ENCODE results near the gene RBMS3.
"Not testable (repeated sequence)": the region's sequence is repeated elsewhere in the genome, so short reads cannot be mapped to it uniquely, and the experiment has no call there.

The RBMS3 gene

GRCh38 chr3:29668233-29668632, 387.4 kb downstream of the RBMS3 start:
- Histone ChIP-seq H3K27me3 (ENCODE audit: control insufficient read depth, insufficient read depth, low read length) (no peaks in the 10 kb centered on the region), H3K9ac (ENCODE audit: low read length) (no peak overlapping the region), H3K4me3 (ENCODE audit: low read length) (no peak overlapping the region), H3K27ac (ENCODE audit: low read depth, low read length) (no peak overlapping the region), H3K4me1 (ENCODE audit: control insufficient read depth, insufficient read depth, low read length) (no peaks in the 10 kb centered on the region), H3K36me3 (ENCODE audit: control insufficient read depth, insufficient read depth, low read length) (no peaks in the 10 kb centered on the region)

DNA sequence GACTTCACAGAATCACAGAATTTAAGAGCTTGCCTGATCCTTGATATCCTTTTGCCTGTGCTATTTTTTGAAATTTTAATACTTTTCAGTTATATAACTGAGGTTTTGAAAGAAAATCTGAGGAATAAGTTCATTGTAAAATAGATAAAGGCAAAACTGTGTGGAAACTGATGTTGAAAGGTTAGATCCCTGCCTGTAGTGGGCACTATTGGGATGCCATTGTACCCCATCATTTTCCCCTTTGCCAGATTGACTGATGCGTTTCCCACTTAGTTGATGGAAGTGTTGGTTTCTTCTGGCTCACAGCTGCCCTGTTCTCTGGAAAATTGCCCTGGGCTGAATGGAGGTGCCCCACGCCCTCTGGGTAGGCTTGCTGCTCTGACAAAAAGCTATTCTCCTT, 387.9 kb downstream of the RBMS3 start:
- Histone ChIP-seq H3K36me3 (ENCODE audit: control insufficient read depth, insufficient read depth, low read length) (no peaks in the 10 kb centered on the region), H3K9ac (ENCODE audit: low read length) (no peak overlapping the region), H3K4me1 (ENCODE audit: control insufficient read depth, insufficient read depth, low read length) (no peaks in the 10 kb centered on the region), H3K4me3 (ENCODE audit: low read length) (no peak overlapping the region), H3K27me3 (ENCODE audit: control insufficient read depth, insufficient read depth, low read length) (no peaks in the 10 kb centered on the region), H3K27ac (ENCODE audit: low read depth, low read length) (no peak overlapping the region)

DNA sequence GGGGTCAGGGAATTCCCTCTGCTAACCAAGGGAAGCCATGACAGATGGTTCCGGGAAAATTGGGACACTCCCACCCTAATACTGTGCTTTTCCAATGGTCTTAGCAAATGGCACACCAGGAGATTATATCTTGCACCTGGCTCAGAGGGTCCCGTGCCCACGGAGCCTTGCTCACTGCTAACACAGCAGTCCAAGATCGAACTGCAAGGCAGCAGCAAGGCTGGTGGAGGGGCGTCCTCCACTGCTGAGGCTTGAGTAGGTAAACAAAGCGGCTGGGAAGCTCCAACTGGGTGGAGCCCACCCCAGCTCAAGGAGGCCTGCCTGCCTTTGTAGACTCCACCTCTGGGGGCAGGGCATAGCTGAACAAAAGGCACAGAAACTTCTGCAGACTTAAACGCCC, 389.6 kb downstream of the RBMS3 start:
- not testable (repeated sequence) for H3K4me1 ChIP-seq (ENCODE audit: control insufficient read depth, insufficient read depth, low read length); H3K4me3 ChIP-seq (ENCODE audit: low read length); H3K27me3 ChIP-seq (ENCODE audit: control insufficient read depth, insufficient read depth, low read length); H3K9ac ChIP-seq (ENCODE audit: low read length); H3K27ac ChIP-seq (ENCODE audit: low read depth, low read length); H3K36me3 ChIP-seq (ENCODE audit: control insufficient read depth, insufficient read depth, low read length)

DNA sequence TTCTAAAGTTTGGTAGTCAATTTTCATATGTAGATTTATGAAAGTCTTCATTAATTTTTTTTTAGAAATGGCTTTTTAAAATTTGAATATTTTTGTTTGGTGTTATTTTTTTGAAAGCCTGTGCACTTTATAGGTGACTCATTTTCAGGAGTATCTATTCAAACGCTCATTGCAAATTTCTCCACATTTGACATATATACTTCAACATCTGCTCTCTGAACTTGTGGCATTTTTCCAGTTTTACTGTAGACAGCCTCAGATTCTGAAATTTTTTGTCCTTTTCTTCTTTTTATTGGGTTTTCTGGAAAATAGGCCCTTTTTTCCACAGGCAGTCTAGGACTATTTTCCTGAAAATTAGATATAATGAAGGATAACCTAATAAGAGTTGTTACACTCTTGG, 396.6 kb downstream of the RBMS3 start:
- Histone ChIP-seq H3K9ac (ENCODE audit: low read length) (no peak overlapping the region), H3K4me1 (ENCODE audit: control insufficient read depth, insufficient read depth, low read length) (no peaks in the 10 kb centered on the region), H3K27ac (ENCODE audit: low read depth, low read length) (no peak overlapping the region), H3K4me3 (ENCODE audit: low read length) (no peak overlapping the region), H3K27me3 (ENCODE audit: control insufficient read depth, insufficient read depth, low read length) (no peaks in the 10 kb centered on the region), H3K36me3 (ENCODE audit: control insufficient read depth, insufficient read depth, low read length) (no peaks in the 10 kb centered on the region)

DNA sequence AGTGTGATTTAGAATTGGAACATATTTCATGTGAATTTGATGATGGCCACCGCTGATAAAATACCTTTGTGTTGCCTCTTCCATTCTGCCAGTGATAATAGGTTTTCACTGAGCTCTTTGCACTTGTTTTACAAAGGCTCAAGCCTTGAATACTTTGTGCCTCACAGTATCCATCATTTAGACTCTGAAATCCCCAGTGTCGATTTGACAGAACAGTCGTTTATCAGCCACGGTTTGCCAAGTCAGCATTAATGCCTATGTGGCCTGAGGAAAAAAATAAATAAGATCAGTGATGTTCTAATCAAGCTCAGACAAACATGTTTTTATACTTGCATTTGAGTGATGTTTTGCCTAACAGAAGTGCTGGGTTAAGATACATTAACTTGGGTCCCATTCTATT, 399.1 kb downstream of the RBMS3 start:
- Histone ChIP-seq H3K4me1 (ENCODE audit: control insufficient read depth, insufficient read depth, low read length) (peaks cover 10% of the 10 kb centered on the region), H3K27ac (ENCODE audit: low read depth, low read length) (no peak overlapping the region), H3K36me3 (ENCODE audit: control insufficient read depth, insufficient read depth, low read length) (no peaks in the 10 kb centered on the region), H3K27me3 (ENCODE audit: control insufficient read depth, insufficient read depth, low read length) (no peaks in the 10 kb centered on the region), H3K9ac (ENCODE audit: low read length) (no peak overlapping the region), H3K4me3 (ENCODE audit: low read length) (no peak overlapping the region)

- Histone ChIP-seq H3K4me3 (ENCODE audit: low read length) (no peak overlapping the region), H3K36me3 (ENCODE audit: control insufficient read depth, insufficient read depth, low read length) (no peaks in the 10 kb centered on the region), H3K4me1 (ENCODE audit: control insufficient read depth, insufficient read depth, low read length) (peaks cover 13% of the 10 kb centered on the region), H3K9ac (ENCODE audit: low read length) (no peak overlapping the region), H3K27me3 (ENCODE audit: control insufficient read depth, insufficient read depth, low read length) (no peaks in the 10 kb centered on the region), H3K27ac (ENCODE audit: low read depth, low read length) (peak overlapping the region; percentile 50)
Measured at GRCh38 chr3:29683018-29683993, 402.4 kb downstream of the RBMS3 start.

DNA sequence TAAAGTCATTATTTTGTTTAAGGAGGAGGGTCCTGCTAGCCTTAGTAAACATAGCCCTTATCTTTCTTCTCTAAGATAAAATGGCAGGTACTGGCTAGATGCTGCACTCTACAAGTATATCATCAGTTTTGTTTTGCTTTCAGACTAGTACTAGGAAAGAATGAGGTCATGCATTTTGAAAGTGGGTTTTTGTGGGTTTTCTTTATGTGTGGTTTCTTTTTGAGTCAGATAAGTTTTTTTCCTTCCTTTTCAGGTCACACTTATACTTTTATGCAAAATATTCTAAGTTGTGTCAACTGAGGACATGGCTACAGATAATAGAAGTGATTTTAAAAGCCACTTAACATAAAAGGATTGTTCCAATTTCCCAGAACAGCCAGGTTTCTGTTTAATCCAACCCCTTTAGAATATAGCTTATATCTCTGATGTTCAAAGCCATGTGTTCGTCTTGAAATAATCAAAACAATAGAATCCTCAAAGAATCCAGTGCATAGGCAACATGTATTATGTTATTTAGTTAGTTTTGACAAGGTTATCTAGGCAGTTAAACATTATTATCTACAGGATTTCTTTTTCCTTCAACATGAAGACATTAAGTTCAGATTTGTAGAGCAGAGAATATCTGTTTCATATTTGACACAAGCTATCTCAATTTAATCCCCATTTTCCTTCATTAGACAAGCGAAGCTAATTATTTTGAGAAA, 406.2 kb downstream of the RBMS3 start:
- no peak overlapping the region for H3K4me3 ChIP-seq (ENCODE audit: low read length)
- H3K27ac ChIP-seq (ENCODE audit: low read depth, low read length), result no peak overlapping the region
- H3K27me3 ChIP-seq (ENCODE audit: control insufficient read depth, insufficient read depth, low read length), result no peaks in the 10 kb centered on the region
- H3K36me3 ChIP-seq (ENCODE audit: control insufficient read depth, insufficient read depth, low read length), result no peaks in the 10 kb centered on the region
- no peak overlapping the region for H3K9ac ChIP-seq (ENCODE audit: low read length)
- peaks cover 13% of the 10 kb centered on the region for H3K4me1 ChIP-seq (ENCODE audit: control insufficient read depth, insufficient read depth, low read length)

DNA sequence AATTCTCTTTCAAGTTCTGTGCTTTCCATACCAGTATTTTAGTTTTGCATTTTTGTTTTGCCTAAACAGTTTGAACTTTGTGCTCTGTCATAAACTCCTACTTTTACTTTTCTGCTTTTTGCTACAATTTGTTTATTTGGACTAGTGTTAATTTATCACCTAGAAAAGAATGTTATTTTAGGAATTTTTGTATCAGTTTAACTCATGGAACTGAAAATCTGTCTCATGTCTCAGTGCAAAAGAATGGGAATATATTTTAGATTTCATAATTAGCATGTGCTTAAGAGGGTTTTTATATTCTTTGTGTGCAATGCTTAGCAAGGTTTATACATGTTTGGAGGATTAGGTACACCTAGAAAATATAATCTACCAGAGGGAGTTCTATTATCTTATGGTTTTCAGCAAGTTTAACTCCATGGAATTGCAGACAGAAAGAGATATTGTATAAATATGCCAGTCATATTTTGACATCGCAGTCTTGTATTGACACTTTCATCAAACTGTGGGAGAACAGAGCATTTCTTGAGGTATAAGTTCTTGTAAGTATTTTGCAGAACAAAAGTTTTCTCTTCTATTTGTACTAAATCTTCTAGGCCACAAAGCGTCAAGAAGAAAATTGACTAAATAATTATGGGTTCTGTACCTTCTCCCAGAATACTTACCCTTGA, 409.9 kb downstream of the RBMS3 start:
- no peak overlapping the region for H3K4me3 ChIP-seq (ENCODE audit: low read length)
- H3K27me3 ChIP-seq (ENCODE audit: control insufficient read depth, insufficient read depth, low read length), result no peaks in the 10 kb centered on the region
- no peak overlapping the region for H3K9ac ChIP-seq (ENCODE audit: low read length)
- no peaks in the 10 kb centered on the region for H3K36me3 ChIP-seq (ENCODE audit: control insufficient read depth, insufficient read depth, low read length)
- no peak overlapping the region for H3K27ac ChIP-seq (ENCODE audit: low read depth, low read length)
- H3K4me1 ChIP-seq (ENCODE audit: control insufficient read depth, insufficient read depth, low read length), result peaks cover 19% of the 10 kb centered on the region

DNA sequence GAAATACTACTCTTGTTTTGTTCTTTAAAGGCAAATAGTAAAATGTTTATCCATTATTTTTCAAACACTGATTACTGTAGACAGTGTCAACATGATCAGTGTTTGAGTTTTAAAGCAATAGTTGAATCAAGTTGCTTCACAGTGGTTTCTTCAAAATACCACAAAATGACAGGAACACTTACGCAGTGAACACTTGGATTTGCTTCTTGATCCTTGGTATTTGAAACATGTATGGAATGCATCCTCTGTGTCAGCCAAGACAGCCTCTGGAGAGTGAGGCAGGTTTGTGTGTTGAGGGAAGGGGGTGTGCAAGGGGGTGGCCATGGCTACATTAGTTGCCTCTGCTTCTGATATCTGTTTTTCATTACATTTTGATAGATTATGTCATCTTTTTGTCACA, 413.0 kb downstream of the RBMS3 start:
- Histone ChIP-seq H3K4me3 (ENCODE audit: low read length) (peak overlapping the region; percentile 3), H3K27ac (ENCODE audit: low read depth, low read length) (peak overlapping the region; percentile 38)

DNA sequence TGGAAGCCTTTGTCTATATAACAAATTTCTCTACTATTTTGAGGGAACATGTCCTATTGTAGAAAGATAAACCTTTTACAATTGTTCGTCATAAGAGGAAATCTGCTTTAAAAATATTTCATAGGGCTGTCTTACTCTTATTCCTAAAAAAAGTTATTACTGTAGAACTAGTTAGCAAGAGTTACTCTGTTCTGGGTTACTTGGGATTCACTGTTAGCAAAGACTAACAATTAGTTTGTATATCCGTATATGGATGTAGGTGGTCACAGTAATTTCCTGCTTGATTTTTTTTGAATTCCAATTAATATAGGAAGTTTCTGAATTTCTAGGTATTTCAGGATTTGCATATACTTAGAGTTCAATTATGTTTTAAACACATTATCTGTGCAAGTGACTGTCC, 413.5 kb downstream of the RBMS3 start:
- H3K4me1 ChIP-seq (ENCODE audit: control insufficient read depth, insufficient read depth, low read length), result peaks cover 25% of the 10 kb centered on the region
- H3K9ac ChIP-seq (ENCODE audit: low read length), result no peak overlapping the region
- no peak overlapping the region for H3K4me3 ChIP-seq (ENCODE audit: low read length)
- H3K27ac ChIP-seq (ENCODE audit: low read depth, low read length), result peak overlapping the region; percentile 38
- H3K27me3 ChIP-seq (ENCODE audit: control insufficient read depth, insufficient read depth, low read length), result no peaks in the 10 kb centered on the region
- no peaks in the 10 kb centered on the region for H3K36me3 ChIP-seq (ENCODE audit: control insufficient read depth, insufficient read depth, low read length)

More for the DNA sequence above, 413.0 kb downstream of the RBMS3 start:
- Histone ChIP-seq H3K9ac (ENCODE audit: low read length) (no peak overlapping the region), H3K36me3 (ENCODE audit: control insufficient read depth, insufficient read depth, low read length) (no peaks in the 10 kb centered on the region), H3K27me3 (ENCODE audit: control insufficient read depth, insufficient read depth, low read length) (no peaks in the 10 kb centered on the region), H3K4me1 (ENCODE audit: control insufficient read depth, insufficient read depth, low read length) (peaks cover 25% of the 10 kb centered on the region)

DNA sequence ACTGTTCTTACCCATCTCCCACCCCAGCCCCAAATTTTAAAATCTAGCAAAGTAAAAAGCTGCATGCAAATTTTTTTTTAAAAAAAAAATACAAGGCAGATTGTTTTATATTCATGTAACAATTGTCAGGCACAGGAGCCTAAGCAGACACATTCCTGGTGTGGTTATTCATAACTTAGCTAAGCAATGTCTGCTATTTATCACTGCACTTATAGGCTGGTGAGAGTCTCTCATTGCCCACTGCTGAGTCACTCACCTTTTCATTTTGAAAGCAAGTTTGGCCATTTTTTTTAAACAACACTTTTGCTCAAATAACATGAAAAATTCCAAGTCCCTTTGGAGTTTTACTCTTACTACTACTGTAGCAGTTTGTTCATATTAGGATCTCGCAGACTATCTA, 413.9 kb downstream of the RBMS3 start:
- H3K27me3 ChIP-seq (ENCODE audit: control insufficient read depth, insufficient read depth, low read length), result no peaks in the 10 kb centered on the region
- H3K4me3 ChIP-seq (ENCODE audit: low read length), result no peak overlapping the region
- no peak overlapping the region for H3K9ac ChIP-seq (ENCODE audit: low read length)
- H3K27ac ChIP-seq (ENCODE audit: low read depth, low read length), result peak overlapping the region; percentile 55
- H3K4me1 ChIP-seq (ENCODE audit: control insufficient read depth, insufficient read depth, low read length), result peaks cover 25% of the 10 kb centered on the region
- H3K36me3 ChIP-seq (ENCODE audit: control insufficient read depth, insufficient read depth, low read length), result no peaks in the 10 kb centered on the region

DNA sequence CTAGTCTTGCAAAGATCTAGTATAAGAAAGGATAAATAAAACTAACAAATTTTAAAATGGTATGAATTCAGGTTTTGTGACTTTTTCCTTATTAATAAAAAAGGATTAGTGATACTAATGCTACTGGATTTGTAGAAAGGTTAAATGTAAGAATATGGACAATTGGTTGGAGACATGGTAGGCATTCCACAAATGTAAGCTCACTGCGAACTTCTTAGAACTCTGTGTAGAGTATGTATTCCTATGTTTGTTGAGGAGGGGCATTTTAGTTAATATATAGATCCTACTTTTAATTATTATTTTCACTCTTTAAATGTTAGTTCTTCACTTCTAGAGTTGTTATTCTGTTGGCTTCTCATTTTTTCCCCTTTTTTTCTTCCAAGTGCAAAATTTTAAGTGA, 414.3 kb downstream of the RBMS3 start:
- peaks cover 25% of the 10 kb centered on the region for H3K4me1 ChIP-seq (ENCODE audit: control insufficient read depth, insufficient read depth, low read length)
- peak overlapping the region; percentile 55 for H3K27ac ChIP-seq (ENCODE audit: low read depth, low read length)
- no peak overlapping the region for H3K4me3 ChIP-seq (ENCODE audit: low read length)

More for the DNA sequence above, 414.3 kb downstream of the RBMS3 start:
- no peak overlapping the region for H3K9ac ChIP-seq (ENCODE audit: low read length)
- no peaks in the 10 kb centered on the region for H3K27me3 ChIP-seq (ENCODE audit: control insufficient read depth, insufficient read depth, low read length)
- no peaks in the 10 kb centered on the region for H3K36me3 ChIP-seq (ENCODE audit: control insufficient read depth, insufficient read depth, low read length)
